Adrenal gland (tissue), 12 donors: ENCODE data around the gene SBK1. TPM values are rescaled to one million over a fixed set of nuclear protein-coding genes. Genes with fewer than 3 reads are reported as not detected.
A peak's percentile ranks its signal among the peaks of the same experiment; 100 is the strongest.

ENCODE experiments used
- DNase-seq, 7 donors: peaks; one replicate each; pipeline ENCODE4 v3.0.0-alpha.2; 2019 to 2020
- H3K27ac ChIP-seq, 5 donors: fragments of 200-600 bp; sonication (generic) in 4 of 5; 1 replicate in 3 of 5; 2 replicates in 2 of 5; pipeline versions ENCODE4 v1.5.1 to v1.8.0; 2016 to 2020; ENCODE audit warnings: mild to moderate bottlenecking in 1 of 5
- H3K27me3 ChIP-seq: fragments of 200-600 bp; 2 replicates; pipeline ENCODE4 v1.8.0; 2021
- H3K36me3 ChIP-seq, 2 donors: fragments of 200-600 bp; replicated peaks in 1 of 2; 1 replicate in 1 of 2; 2 replicates in 1 of 2; pipeline versions ENCODE4 v1.5.1 to v1.8.0; 2018 to 2022
- H3K4me1 ChIP-seq, 2 donors: fragments of 200-600 bp; replicated peaks in 1 of 2; 1 replicate in 1 of 2; 2 replicates in 1 of 2; pipeline versions ENCODE4 v1.5.1 to v1.8.0; 2018 to 2021
- H3K4me3 ChIP-seq, 4 donors: fragments of 200-600 bp; sonication (generic) in 3 of 4; one replicate each; pipeline ENCODE4 v1.5.1; 2016 to 2018
- H3K9me3 ChIP-seq, 3 donors: fragments of 200-600 bp; sonication (generic) in 1 of 3; replicated peaks in 1 of 3; 1 replicate in 2 of 3; 2 replicates in 1 of 3; pipeline versions ENCODE4 v1.5.1 to v1.8.0; 2016 to 2021
- CTCF ChIP-seq, 6 experiments: fragments of 450-650 bp in 4 of 6; fragments of 200-600 bp in 2 of 6; sonication (generic) in 1 of 6; IDR thresholded peaks; 1 replicate in 5 of 6; 2 replicates in 1 of 6; pipeline versions ENCODE4 v1.5.1 to v1.8.0; 2016 to 2021; ENCODE audit warnings: antibody characterized with exemption in 6 of 6, mild to moderate bottlenecking in 2 of 6, moderate library complexity in 1 of 6
- POLR2A ChIP-seq, 2 donors: fragments of 450-650 bp; IDR thresholded peaks; one replicate each; pipeline ENCODE4 v1.6.1; 2017; ENCODE audit warnings: antibody characterized with exemption in 2 of 2, mild to moderate bottlenecking in 2 of 2, moderate library complexity in 1 of 2
- WGBS, 4 donors: extraction: QIAGEN DNeasy Blood & Tissue Kit in 2 of 4; methylation state at CpG; one replicate each; pipeline versions ENCODE4 v1.1.5 to v1.1.7; 2013 to 2017; 5-methylcytosine and 5-hydroxymethylcytosine counted together
- intact Hi-C, 2 donors: fragments of 100-400 bp; cut with DNase I; formaldehyde crosslinking; loops; one replicate each; pipeline versions ENCODE4 v1.14.1 to v1.15.0; 2022 to 2023
- polyA plus RNA-seq, 3 donors: library from polyadenylated mRNA; stranded (reverse); fragments of 200-250 nt in 2 of 3; fragments of 350-450 nt in 1 of 3; fragmentation: Illumina TruSeq in 1 of 3; extraction: RNeasy Lipid Tissue Mini Kit (QIAGEN cat#74804) in 1 of 3; gene quantifications; one replicate each; pipeline ENCODE4 v1.2.3, GENCODE V29; 2013 to 2014
- total RNA-seq, 9 donors: library from RNA; depleted of rRNA in 4 of 9; stranded (reverse); fragments of >200 nt in 4 of 9; fragments of 120-200 nt in 1 of 9; fragmentation: NEBNext Ultra II Directional in 1 of 9; extraction: Animal tissue kit (Norgen Biotek cat#: 25700) in 1 of 9; gene quantifications; one replicate each; pipeline versions ENCODE4 v1.1.0 to v1.2.4, GENCODE V29; 2013 to 2023
- donor health status: healthy with polysubstance abuse.
- donor health status: Bipolar disorder and iron deficiency.
- donor health status: DM: yes; HTN: yes; CAD: no.
- donor health status: DM: no; HTN: no; CAD: no.
- donor health status: DM: no; HTN: no; CAD: no.
- donor health status: DM: yes; HTN: yes; CAD: no.

Gene SBK1
- total and polyA plus RNA-seq, 12 donors: 0.57 to 6.9 (median 4.1) TPM

- Histone ChIP-seq H3K9me3 (no peaks in the 10 kb centered on the region), H3K27me3 (no peaks in the 10 kb centered on the region), H3K36me3 (no peaks in the 10 kb centered on the region), H3K27ac (no peak overlapping the region), H3K4me1 (no peaks in the 10 kb centered on the region), H3K4me3 (no peak overlapping the region)
- DNase-seq: peak in 5 of 7 donors; percentile 37 to 55 (median 47)
- TF ChIP-seq CTCF (IDR thresholded peaks at IDR 0.05) (no peak), POLR2A (IDR thresholded peaks at IDR 0.05) (no peak)
- 58 to 75% (median 71%) methylated on average over 6 to 8 of the region's 8 CpGs for WGBS, 4 donors
- intact Hi-C loops: no loop called here
Measured at GRCh38 chr16:28304214-28304613, 11.9 kb downstream of the SBK1 start.

- WGBS, 4 donors: 88 to 92% (median 90%) methylated on average over 5 of the region's 5 CpGs
- TF ChIP-seq CTCF (IDR thresholded peaks at IDR 0.05) (no peak), POLR2A (IDR thresholded peaks at IDR 0.05) (no peak)
- no peaks in the 10 kb centered on the region for H3K27me3 ChIP-seq
- no peak overlapping the region for H3K27ac ChIP-seq
- no peaks in the 10 kb centered on the region for H3K4me1 ChIP-seq
- no peaks in the 10 kb centered on the region for H3K36me3 ChIP-seq
- intact Hi-C loops: no loop called here
- no peak for DNase-seq
- no peak overlapping the region for H3K4me3 ChIP-seq
- H3K9me3 ChIP-seq: no peaks in the 10 kb centered on the region
Measured at GRCh38 chr16:28307936-28308335, 15.6 kb downstream of the SBK1 start.

- H3K9me3 ChIP-seq: no peaks in the 10 kb centered on the region
- TF ChIP-seq POLR2A (IDR thresholded peaks at IDR 0.05): no peak
- no peak for TF ChIP-seq CTCF (IDR thresholded peaks at IDR 0.05)
- DNase-seq: no peak
- no peak overlapping the region for H3K27ac ChIP-seq
- intact Hi-C loops: no loop called here
- no peaks in the 10 kb centered on the region for H3K4me1 ChIP-seq
- 88 to 94% (median 91%) methylated on average over 12 to 14 of the region's 14 CpGs for WGBS, 4 donors
- H3K4me3 ChIP-seq: no peak overlapping the region
- no peaks in the 10 kb centered on the region for H3K27me3 ChIP-seq
- no peaks in the 10 kb centered on the region for H3K36me3 ChIP-seq
Measured at GRCh38 chr16:28308794-28309584, 16.7 kb downstream of the SBK1 start.

GRCh38 chr16:28309811-28310311 is 17.5 kb downstream of the SBK1 start:
- H3K4me3 ChIP-seq: no peak overlapping the region
- H3K9me3 ChIP-seq: no peaks in the 10 kb centered on the region
- DNase-seq: no peak
- TF ChIP-seq CTCF (IDR thresholded peaks at IDR 0.05): no peak
- no peak for TF ChIP-seq POLR2A (IDR thresholded peaks at IDR 0.05)
- no peaks in the 10 kb centered on the region for H3K4me1 ChIP-seq
- H3K27ac ChIP-seq: no peak overlapping the region
- intact Hi-C loops: no loop called here
- H3K36me3 ChIP-seq: no peaks in the 10 kb centered on the region
- WGBS, 4 donors: 73 to 92% (median 84%) methylated on average over 10 to 20 of the region's 20 CpGs
- no peaks in the 10 kb centered on the region for H3K27me3 ChIP-seq
